DMS79 treated with DMSO at 0.1 percent for 48 hours (cell line): ENCODE measurements around the gene ITGA7.

Experiments
- DNase-seq: peaks from one replicate; lab custom pipeline; 2025; lab: John Stamatoyannopoulos, UW

Gene ITGA7

GRCh38 chr12:55647027-55647426, 60.7 kb downstream of the ITGA7 start:
- DNase-seq, result no peak

GRCh38 chr12:55644591-55644990, 63.1 kb downstream of the ITGA7 start:
- no peak for DNase-seq

DNA sequence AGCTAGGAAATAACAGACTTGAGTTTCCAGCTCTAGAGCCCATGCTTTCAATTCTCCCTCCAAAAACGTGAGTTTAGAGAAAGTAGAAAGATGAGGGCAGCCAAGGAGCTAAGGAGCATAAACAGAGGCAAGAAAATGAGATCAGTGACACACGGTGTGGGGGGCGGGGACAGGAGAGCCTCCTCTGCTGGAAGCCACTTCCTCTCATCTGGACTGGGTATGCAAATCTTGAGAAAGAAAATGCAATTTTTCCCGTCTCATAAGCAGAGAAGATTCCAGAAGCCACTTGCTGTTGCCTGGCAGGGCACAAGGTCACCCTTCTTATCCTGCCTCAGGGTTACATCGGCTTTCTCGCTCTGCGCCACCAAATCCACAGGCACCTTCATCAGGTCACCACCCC, 65.0 kb downstream of the ITGA7 start:
- no peak for DNase-seq

DNA sequence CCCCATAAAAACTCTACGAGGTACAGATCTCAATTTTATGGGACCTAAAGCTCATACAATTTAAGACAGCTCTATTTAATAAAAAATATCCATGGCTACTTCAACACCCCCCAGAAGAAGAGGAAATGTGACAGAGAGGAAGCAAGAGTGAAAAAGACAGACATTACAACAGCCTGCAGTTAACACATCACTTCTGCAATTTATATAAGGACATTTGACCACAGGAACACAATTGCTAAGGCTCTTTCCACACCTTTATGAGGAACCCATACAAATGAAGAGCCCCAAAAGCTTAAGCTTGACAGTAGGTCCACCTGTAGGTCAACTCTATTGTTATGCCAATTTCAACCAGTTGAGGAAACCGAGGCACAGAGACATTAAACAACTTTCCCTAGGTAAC, 65.4 kb downstream of the ITGA7 start:
- no peak for DNase-seq

- DNase-seq, result no peak
Measured at GRCh38 chr12:55641595-55641994, 66.1 kb downstream of the ITGA7 start.

GRCh38 chr12:55637467-55637866, 70.2 kb downstream of the ITGA7 start:
- DNase-seq, result no peak

DNA sequence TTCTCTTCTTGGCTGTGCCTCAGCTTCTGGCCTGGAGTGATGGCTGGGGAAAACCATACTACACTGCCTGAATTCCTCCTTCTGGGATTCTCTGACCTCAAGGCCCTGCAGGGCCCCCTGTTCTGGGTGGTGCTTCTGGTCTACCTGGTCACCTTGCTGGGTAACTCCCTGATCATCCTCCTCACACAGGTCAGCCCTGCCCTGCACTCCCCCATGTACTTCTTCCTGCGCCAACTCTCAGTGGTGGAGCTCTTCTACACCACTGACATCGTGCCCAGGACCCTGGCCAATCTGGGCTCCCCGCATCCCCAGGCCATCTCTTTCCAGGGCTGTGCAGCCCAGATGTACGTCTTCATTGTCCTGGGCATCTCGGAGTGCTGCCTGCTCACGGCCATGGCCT, 70.9 kb downstream of the ITGA7 start, which contains the start of gene OR10P1:
TSS of gene OR10P1 (plus strand) at position 40 of the 400 bp plus-strand sequence. CDS start at position 40, 0 bp downstream.
- DNase-seq, result no peak

DNA sequence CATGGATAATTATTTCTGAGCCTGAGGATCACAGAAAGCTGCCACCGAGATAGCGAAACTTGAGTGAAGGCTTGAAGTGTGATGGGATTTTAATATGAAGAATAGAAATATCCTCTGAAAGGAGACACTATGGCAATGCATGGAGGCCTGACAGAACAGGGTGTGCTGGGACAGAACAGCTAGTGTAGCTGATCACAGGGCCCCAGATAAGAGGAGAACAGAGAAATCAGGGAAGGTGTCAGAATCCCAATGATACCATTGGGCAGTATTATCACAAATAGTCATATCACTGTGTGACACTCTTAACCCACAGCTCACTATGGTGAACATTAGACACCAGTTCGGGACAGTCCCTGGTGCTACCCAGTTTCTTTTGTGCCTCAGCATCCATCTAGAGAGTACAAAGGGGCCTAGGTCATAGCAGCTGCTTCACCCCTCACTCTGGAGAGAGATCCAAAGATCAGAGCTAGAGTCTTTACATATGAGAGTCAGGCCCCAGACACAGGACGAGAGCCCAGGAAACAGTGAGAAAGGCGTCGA, 71.5 kb downstream of the ITGA7 start:
- no peak for DNase-seq
